NCI-H526 (cell line): ENCODE data around the gene SLC25A42.
"Not testable (repeated sequence)": the region's sequence is repeated elsewhere in the genome, so short reads cannot be mapped to it uniquely, and the experiment has no call there.

ENCODE experiments used
- DNase-seq, 2 experiments: peaks; one replicate each; lab custom pipeline; 2025; lab: John Stamatoyannopoulos, UW

SLC25A42 gene, protein sequence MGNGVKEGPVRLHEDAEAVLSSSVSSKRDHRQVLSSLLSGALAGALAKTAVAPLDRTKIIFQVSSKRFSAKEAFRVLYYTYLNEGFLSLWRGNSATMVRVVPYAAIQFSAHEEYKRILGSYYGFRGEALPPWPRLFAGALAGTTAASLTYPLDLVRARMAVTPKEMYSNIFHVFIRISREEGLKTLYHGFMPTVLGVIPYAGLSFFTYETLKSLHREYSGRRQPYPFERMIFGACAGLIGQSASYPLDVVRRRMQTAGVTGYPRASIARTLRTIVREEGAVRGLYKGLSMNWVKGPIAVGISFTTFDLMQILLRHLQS

DNA sequence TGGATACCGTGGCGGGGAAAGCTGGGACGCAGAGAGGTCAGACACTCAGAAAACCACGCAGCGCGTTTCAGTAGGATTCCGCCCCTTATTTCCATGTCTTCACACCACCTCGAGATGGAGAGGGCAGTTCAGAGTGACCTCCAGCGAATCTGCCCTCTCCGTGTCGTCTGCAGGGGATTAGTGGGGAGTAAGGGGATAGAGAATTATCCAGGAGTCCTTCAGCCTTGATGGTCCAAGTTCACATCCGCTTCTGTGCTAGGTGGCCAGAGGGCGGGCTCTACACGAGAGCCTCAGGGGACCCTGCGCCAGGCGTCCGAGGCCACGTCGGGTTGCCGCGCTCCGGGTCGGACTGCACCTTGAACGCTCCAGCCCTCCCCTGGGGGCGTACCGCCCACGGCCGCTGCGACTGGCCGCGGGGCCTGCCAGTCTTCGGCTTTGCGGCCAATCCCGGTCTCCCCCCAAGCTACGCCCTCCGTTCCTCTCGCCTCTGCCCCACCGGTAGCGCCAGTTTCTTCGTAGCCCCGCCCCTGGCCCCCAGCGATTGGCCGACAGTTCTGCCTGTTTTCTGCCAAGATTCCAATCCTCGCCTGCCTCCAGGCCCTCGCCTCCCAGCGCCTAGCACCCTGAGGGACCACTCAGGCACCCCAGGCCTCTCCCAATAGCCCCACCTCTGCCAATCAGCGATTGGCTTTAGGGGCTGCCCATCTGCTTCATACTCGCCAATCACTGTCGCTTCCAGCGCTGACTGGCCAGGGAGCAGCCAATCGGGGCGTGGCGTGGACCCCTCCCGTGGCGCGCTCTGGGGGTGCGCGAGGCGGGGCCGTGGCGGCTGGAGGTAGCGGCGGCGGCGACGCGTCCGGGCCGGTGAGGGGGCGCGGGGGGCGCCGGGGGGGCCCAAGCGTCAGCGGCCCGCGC, at the start of gene SLC25A42:
Gene SLC25A42, plus strand, starts transcription at position 812 of the 915 bp plus-strand sequence. CDS start 32,131 bp downstream, outside the sequence.
- DNase-seq = peak; percentile 97

GRCh38 chr19:19021115-19021514, 42.7 kb upstream of the SLC25A42 start:
- DNase-seq = no peak

DNA sequence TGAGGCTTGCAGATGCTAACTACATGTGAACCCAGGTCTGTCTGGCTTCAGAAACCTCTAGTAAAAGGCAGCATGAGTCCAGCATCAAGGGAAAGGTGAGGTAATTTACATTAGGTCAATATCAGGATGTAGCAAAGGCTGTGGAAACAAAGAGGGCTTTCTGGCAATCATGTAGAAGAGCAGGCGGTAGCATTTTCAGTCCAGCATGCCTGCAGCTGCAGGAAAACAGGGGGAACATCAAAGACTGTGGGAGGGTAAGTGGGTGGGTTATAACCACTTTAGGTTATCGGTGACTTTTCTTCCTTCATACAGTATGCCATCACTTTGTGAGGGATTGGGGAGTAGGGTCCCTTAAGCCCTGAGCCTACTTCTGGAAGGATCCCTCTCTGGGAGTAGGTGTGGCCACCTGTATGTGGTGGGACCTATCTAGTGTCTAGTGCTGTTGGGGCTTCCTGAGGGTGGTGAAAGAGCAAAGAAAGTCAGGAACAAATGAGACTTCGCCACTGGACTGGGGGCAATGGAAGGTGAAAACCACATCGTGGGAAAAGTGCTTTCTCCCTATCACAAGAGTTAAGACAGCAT, 41.3 kb upstream of the SLC25A42 start:
- DNase-seq = no peak

GRCh38 chr19:19023376-19023775, 40.4 kb upstream of the SLC25A42 start:
- not testable (repeated sequence) for DNase-seq

- DNase-seq = no peak
Measured at GRCh38 chr19:19025861-19026260, 37.9 kb upstream of the SLC25A42 start.

GRCh38 chr19:19026299-19026971, 37.4 kb upstream of the SLC25A42 start:
- no peak for DNase-seq

- no peak for DNase-seq
Measured at GRCh38 chr19:19027228-19027627, 36.6 kb upstream of the SLC25A42 start.

DNA sequence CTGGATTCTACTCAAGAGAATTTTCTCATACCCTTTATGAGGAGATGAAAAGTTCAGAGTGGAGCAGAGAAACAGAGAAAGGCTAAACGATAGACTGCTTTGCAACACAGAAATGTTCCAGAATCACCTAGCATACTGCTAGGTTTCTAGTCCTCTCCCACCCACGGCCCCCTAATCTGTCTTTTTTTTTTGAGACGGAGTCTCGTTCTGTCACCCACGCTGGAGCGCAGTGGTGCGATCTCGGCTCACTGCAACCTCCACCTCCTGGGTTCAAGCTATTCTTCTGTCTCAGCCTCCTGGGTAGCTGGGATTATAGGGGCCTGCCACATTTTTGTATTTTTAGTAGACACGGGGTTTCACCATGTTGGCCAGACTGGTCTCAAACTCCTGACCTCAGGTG, 35.3 kb upstream of the SLC25A42 start:
- DNase-seq = no peak

GRCh38 chr19:19031891-19032290, 31.9 kb upstream of the SLC25A42 start:
- DNase-seq = no peak

- peak; percentile 85 to 88 for DNase-seq
Measured at GRCh38 chr19:19032420-19033175, 31.2 kb upstream of the SLC25A42 start.

- peak in 1 of 2 experiments; percentile 37 for DNase-seq
Measured at GRCh38 chr19:19033176-19033425, 30.7 kb upstream of the SLC25A42 start.

DNA sequence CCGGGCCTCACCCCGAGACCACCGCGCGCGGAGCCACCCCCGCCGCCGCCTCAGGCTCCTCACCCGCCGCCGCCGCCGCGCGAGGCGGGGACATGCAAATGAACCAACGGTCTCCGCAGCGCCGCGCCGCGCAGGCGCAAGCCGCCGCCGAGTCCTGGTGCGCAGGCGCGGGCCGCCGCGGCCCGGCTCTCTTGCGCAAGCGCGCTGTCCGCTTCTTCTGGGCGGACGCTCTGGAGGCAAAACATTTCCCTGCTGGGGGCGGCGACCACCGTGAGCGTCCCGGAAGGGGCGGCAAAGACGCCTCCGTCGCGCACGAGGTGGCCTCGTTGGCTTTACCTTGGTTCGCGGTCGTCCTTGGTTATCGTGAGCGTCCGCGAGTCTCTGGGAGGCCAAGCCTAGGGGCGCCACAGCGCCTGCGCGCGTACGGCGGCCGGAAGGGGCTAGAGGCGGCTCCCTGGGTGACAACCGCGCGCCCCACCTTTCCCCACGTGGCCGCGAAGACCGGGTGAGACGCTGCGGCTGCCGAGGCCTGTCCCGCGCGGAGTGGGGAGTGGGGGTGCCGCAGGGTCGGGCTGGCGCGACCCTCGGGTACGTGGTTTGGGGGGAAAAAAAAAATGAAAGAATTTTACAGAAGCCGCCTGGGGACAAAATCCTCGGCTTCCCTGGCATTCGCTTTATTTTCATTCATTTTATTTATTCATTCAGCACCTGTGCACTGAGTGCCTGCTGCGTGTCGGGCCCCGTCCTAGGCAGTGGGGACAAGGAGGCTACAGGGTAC, 30.2 kb upstream of the SLC25A42 start, which contains the start of the genes ARMC6 and SUGP2:
Gene ARMC6, plus strand, starts transcription at position 178 of the 778 bp plus-strand sequence. CDS start 607 bp downstream, outside the sequence.
Gene SUGP2, minus strand, starts transcription at position 92 of the 778 bp plus-strand sequence. CDS start 2,446 bp downstream, outside the sequence.
- DNase-seq = peak; percentile 31 to 86

- peak; percentile 58 to 75 for DNase-seq
Measured at GRCh38 chr19:19034204-19034624, 29.6 kb upstream of the SLC25A42 start.

DNA sequence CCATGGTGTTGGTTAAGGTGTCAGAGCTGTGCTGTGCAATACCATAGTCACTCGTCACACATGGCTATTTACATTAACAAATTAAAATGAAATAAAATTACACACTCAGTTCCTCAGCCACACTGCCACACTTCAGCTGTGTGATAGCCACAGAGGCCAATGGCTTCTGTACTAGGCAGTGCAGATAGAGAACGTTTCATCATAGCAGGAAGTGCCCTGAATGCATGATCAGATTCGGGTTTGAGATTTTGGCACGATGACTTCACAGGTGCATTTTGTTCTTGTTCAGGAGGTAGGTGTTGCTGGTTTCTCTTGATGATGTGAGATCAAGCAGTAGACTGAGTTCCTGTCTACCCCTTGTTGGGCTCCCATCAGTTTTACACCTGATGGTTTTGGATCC, 23.9 kb upstream of the SLC25A42 start:
- no peak for DNase-seq

GRCh38 chr19:19040417-19040816, 23.4 kb upstream of the SLC25A42 start:
- no peak for DNase-seq

DNA sequence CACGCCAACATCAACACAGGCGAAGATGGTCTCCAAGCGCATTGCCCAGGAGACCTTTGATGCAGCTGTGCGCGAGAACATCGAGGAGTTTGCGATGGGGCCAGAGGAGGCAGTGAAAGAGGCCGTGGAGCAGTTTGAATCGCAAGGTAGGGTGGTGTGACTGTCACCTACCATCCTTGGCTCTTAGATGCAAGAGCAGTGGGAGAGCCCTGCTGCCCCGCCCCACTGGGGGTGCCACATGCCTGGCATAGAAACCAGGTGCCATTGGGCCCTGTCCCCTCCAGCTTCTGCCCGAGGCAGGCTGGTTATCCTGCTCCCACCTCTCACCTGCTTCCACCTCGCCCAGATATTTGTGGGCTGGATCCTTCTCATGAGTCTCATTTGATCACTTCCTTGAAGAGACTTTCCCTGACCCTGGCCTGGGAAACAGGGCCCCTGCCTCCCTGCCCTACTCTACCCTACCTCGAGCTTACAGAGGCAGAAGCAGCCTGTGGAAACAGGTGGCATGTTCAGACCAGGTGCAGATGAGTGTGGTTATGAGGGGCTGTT, 21.0 kb upstream of the SLC25A42 start:
- DNase-seq = no peak

- DNase-seq = no peak
Measured at GRCh38 chr19:19043481-19043880, 20.3 kb upstream of the SLC25A42 start.

- no peak for DNase-seq
Measured at GRCh38 chr19:19043881-19044280, 19.9 kb upstream of the SLC25A42 start.

DNA sequence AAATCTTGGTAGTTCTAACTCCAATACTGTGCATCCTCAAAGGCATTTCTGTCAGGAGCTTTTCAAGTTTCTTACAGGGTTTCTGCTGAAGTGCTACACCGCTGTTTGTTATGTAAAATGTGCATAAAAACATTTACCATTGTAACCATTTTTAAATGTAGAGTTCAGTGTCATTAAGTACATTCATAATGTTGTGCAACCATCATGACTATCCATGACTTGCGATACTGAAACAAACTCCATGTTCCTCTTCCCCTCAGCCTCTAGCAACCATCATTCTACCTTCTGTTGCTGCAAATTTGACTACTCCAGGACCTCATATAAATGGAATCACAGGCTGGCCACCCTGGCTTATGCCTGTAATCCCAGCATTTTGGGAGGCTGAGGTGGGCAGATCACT, 14.4 kb upstream of the SLC25A42 start:
- no peak for DNase-seq

GRCh38 chr19:19050104-19050503, 13.7 kb upstream of the SLC25A42 start:
- DNase-seq = no peak
